ENCODE data around the gene KANK4. TPM values are rescaled to one million over a fixed set of nuclear protein-coding genes. Genes with fewer than 3 reads are reported as not detected.

Gene KANK4
- total RNA-seq, 1 experiment from 2014 or later, result 21.5 TPM

- no peak overlapping the region for H3K4me3 ChIP-seq (ENCODE audit: low read depth, low read length)
- no peaks in the 10 kb centered on the region for H3K36me3 Mint-ChIP-seq (ENCODE audit: insufficient read depth, unreplicated experiment)
- no peaks in the 10 kb centered on the region for H3K4me1 Mint-ChIP-seq (ENCODE audit: low read depth, unreplicated experiment)
- no peaks in the 10 kb centered on the region for H3K4me1 ChIP-seq
- TF ChIP-seq, protein P1, sequence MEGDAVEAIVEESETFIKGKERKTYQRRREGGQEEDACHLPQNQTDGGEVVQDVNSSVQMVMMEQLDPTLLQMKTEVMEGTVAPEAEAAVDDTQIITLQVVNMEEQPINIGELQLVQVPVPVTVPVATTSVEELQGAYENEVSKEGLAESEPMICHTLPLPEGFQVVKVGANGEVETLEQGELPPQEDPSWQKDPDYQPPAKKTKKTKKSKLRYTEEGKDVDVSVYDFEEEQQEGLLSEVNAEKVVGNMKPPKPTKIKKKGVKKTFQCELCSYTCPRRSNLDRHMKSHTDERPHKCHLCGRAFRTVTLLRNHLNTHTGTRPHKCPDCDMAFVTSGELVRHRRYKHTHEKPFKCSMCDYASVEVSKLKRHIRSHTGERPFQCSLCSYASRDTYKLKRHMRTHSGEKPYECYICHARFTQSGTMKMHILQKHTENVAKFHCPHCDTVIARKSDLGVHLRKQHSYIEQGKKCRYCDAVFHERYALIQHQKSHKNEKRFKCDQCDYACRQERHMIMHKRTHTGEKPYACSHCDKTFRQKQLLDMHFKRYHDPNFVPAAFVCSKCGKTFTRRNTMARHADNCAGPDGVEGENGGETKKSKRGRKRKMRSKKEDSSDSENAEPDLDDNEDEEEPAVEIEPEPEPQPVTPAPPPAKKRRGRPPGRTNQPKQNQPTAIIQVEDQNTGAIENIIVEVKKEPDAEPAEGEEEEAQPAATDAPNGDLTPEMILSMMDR (IDR thresholded peaks at IDR 0.05; ENCODE audit: insufficient read depth in 1 of 2, low read depth in 1 of 2, low read length in 1 of 2, severe bottlenecking in 1 of 2, unreplicated experiment in 1 of 2), result no peak
- ChIA-PET CTCF (no interaction called here), POLR2A (no interaction called here)
- H3K27me3 Mint-ChIP-seq (ENCODE audit: insufficient read depth, unreplicated experiment), result no peaks in the 10 kb centered on the region
- H3K4me3 Mint-ChIP-seq (ENCODE audit: unreplicated experiment), result no peak overlapping the region
- H3K9me3 Mint-ChIP-seq (ENCODE audit: unreplicated experiment), result peaks cover 9% of the 10 kb centered on the region
- no peak overlapping the region for H3K27ac Mint-ChIP-seq (ENCODE audit: unreplicated experiment)
- no peaks in the 10 kb centered on the region; the same call in 1 of the 2 replicates for H3K9me3 ChIP-seq
- no peaks in the 10 kb centered on the region for H3K36me3 ChIP-seq (ENCODE audit: control insufficient read depth, insufficient read depth, low read length)
- BruUV-seq (replicated peaks), result no TSS peak
- H3K27me3 ChIP-seq (replicated peaks; ENCODE audit: control insufficient read depth, insufficient read depth, low read length), result no peaks in the 10 kb centered on the region
- no peak for DNase-seq
- intact Hi-C loops (cut with micrococcal nuclease; ENCODE audit: unreplicated experiment), result no loop called here
Measured at GRCh38 chr1:62364721-62365120, 45.5 kb upstream of the KANK4 start.

- H3K4me3 ChIP-seq (ENCODE audit: low read depth, low read length), result no peak overlapping the region
- no peak for DNase-seq
- H3K9me3 ChIP-seq, result no peaks in the 10 kb centered on the region; the same call in 1 of the 2 replicates
- POLR2A ChIA-PET, result no interaction called here
- CTCF ChIA-PET, result no interaction called here
- no peaks in the 10 kb centered on the region for H3K36me3 Mint-ChIP-seq (ENCODE audit: insufficient read depth, unreplicated experiment)
- no peaks in the 10 kb centered on the region for H3K27me3 Mint-ChIP-seq (ENCODE audit: insufficient read depth, unreplicated experiment)
- no peaks in the 10 kb centered on the region for H3K4me1 ChIP-seq
- H3K9me3 Mint-ChIP-seq (ENCODE audit: unreplicated experiment), result peaks cover 9% of the 10 kb centered on the region
- H3K27me3 ChIP-seq (replicated peaks; ENCODE audit: control insufficient read depth, insufficient read depth, low read length), result no peaks in the 10 kb centered on the region
- intact Hi-C loops (cut with micrococcal nuclease; ENCODE audit: unreplicated experiment), result no loop called here
- H3K4me1 Mint-ChIP-seq (ENCODE audit: low read depth, unreplicated experiment), result no peaks in the 10 kb centered on the region
- BruUV-seq (replicated peaks), result no TSS peak
- H3K4me3 Mint-ChIP-seq (ENCODE audit: unreplicated experiment), result no peak overlapping the region
- TF ChIP-seq, protein P1 (IDR thresholded peaks at IDR 0.05; ENCODE audit: insufficient read depth in 1 of 2, low read depth in 1 of 2, low read length in 1 of 2, severe bottlenecking in 1 of 2, unreplicated experiment in 1 of 2), result no peak
- no peaks in the 10 kb centered on the region for H3K36me3 ChIP-seq (ENCODE audit: control insufficient read depth, insufficient read depth, low read length)
- no peak overlapping the region for H3K27ac Mint-ChIP-seq (ENCODE audit: unreplicated experiment)
Measured at GRCh38 chr1:62362926-62363325, 43.7 kb upstream of the KANK4 start.

- no peaks in the 10 kb centered on the region for H3K27me3 ChIP-seq (replicated peaks; ENCODE audit: control insufficient read depth, insufficient read depth, low read length)
- no peaks in the 10 kb centered on the region for H3K4me1 ChIP-seq
- POLR2A ChIA-PET, result no interaction called here
- Mint-ChIP-seq H3K27me3 (ENCODE audit: insufficient read depth, unreplicated experiment) (no peaks in the 10 kb centered on the region), H3K36me3 (ENCODE audit: insufficient read depth, unreplicated experiment) (no peaks in the 10 kb centered on the region), H3K4me1 (ENCODE audit: low read depth, unreplicated experiment) (no peaks in the 10 kb centered on the region), H3K27ac (ENCODE audit: unreplicated experiment) (no peak overlapping the region), H3K9me3 (ENCODE audit: unreplicated experiment) (peaks cover 9% of the 10 kb centered on the region), H3K4me3 (ENCODE audit: unreplicated experiment) (no peak overlapping the region)
- intact Hi-C loops (cut with micrococcal nuclease; ENCODE audit: unreplicated experiment), result no loop called here
- BruUV-seq (replicated peaks), result no TSS peak
- DNase-seq, result no peak
- CTCF ChIA-PET, result no interaction called here
- TF ChIP-seq, protein P1 (IDR thresholded peaks at IDR 0.05; ENCODE audit: insufficient read depth in 1 of 2, low read depth in 1 of 2, low read length in 1 of 2, severe bottlenecking in 1 of 2, unreplicated experiment in 1 of 2), result no peak
- no peaks in the 10 kb centered on the region for H3K36me3 ChIP-seq (ENCODE audit: control insufficient read depth, insufficient read depth, low read length)
- H3K9me3 ChIP-seq, result no peaks in the 10 kb centered on the region; the same call in 1 of the 2 replicates
- no peak overlapping the region for H3K4me3 ChIP-seq (ENCODE audit: low read depth, low read length)
Measured at GRCh38 chr1:62362061-62362917, 43.1 kb upstream of the KANK4 start.
